Activated naive CD8-positive, alpha-beta T cell treated with anti-CD3 and anti-CD28 coated beads for 36 hours (primary cell): ENCODE measurements around the gene ZNF536. TPM values are rescaled to one million over a fixed set of nuclear protein-coding genes. Genes with fewer than 3 reads are reported as not detected.
"Not testable (repeated sequence)": the region's sequence is repeated elsewhere in the genome, so short reads cannot be mapped to it uniquely, and the experiment has no call there.

ENCODE experiments used
- DNase-seq: peaks from one replicate; pipeline ENCODE4 v3.0.0; 2021
- H3K27ac Mint-ChIP-seq: one replicate; pipeline ENCODE4 v1.8.0; 2022; ENCODE audit warnings: mild to moderate bottlenecking, moderate library complexity, mixed read lengths
- H3K27me3 Mint-ChIP-seq: one replicate; pipeline ENCODE4 v1.8.0; 2022; ENCODE audit warnings: mild to moderate bottlenecking, mixed read lengths
- H3K36me3 Mint-ChIP-seq: one replicate; pipeline ENCODE4 v1.8.0; 2021; ENCODE audit warnings: mild to moderate bottlenecking, mixed read lengths
- H3K4me1 Mint-ChIP-seq: one replicate; pipeline ENCODE4 v1.8.0; 2021; ENCODE audit warnings: mixed read lengths
- H3K4me3 Mint-ChIP-seq: one replicate; pipeline ENCODE4 v1.8.0; 2022; ENCODE audit warnings: mild to moderate bottlenecking, moderate library complexity, mixed read lengths
- H3K9me3 Mint-ChIP-seq: one replicate; pipeline ENCODE4 v1.8.0; 2022; ENCODE audit warnings: mixed read lengths
- total RNA-seq, 2 experiments: library from RNA; stranded (reverse); gene quantifications; one replicate each; pipeline ENCODE4 v1.2.3, GENCODE V29; 2021

ZNF536 gene
- total RNA-seq, 2 experiments from 2014 or later, result not detected

GRCh38 chr19:30467239-30467638 lies 95.1 kb downstream of the ZNF536 start:
- no peak overlapping the region for H3K27ac Mint-ChIP-seq
- H3K27me3 Mint-ChIP-seq, result no peaks in the 10 kb centered on the region
- no peaks in the 10 kb centered on the region for H3K4me1 Mint-ChIP-seq
- DNase-seq, result no peak
- no peaks in the 10 kb centered on the region for H3K36me3 Mint-ChIP-seq
- no peaks in the 10 kb centered on the region for H3K9me3 Mint-ChIP-seq
- H3K4me3 Mint-ChIP-seq, result no peak overlapping the region

- Mint-ChIP-seq H3K27ac (no peak overlapping the region), H3K4me1 (no peaks in the 10 kb centered on the region), H3K27me3 (no peaks in the 10 kb centered on the region), H3K36me3 (no peaks in the 10 kb centered on the region), H3K4me3 (no peak overlapping the region), H3K9me3 (no peaks in the 10 kb centered on the region)
- no peak for DNase-seq
These were observed 97.6 kb downstream of the ZNF536 start for GRCh38 chr19:30469774-30470173.

GRCh38 chr19:30471441-30471840 lies 99.3 kb downstream of the ZNF536 start:
- no peaks in the 10 kb centered on the region for H3K9me3 Mint-ChIP-seq
- H3K4me1 Mint-ChIP-seq, result no peaks in the 10 kb centered on the region
- no peak overlapping the region for H3K27ac Mint-ChIP-seq
- H3K4me3 Mint-ChIP-seq, result no peak overlapping the region
- no peaks in the 10 kb centered on the region for H3K36me3 Mint-ChIP-seq
- H3K27me3 Mint-ChIP-seq, result no peaks in the 10 kb centered on the region
- no peak for DNase-seq

GRCh38 chr19:30473334-30473867 lies 101.2 kb downstream of the ZNF536 start:
- no peak overlapping the region for H3K27ac Mint-ChIP-seq
- no peaks in the 10 kb centered on the region for H3K27me3 Mint-ChIP-seq
- H3K36me3 Mint-ChIP-seq, result no peaks in the 10 kb centered on the region
- H3K9me3 Mint-ChIP-seq, result no peaks in the 10 kb centered on the region
- DNase-seq, result no peak
- H3K4me3 Mint-ChIP-seq, result no peak overlapping the region
- H3K4me1 Mint-ChIP-seq, result no peaks in the 10 kb centered on the region

GRCh38 chr19:30476997-30477396 lies 104.8 kb downstream of the ZNF536 start:
- Mint-ChIP-seq H3K36me3 (no peaks in the 10 kb centered on the region), H3K27ac (no peak overlapping the region), H3K4me3 (no peak overlapping the region), H3K27me3 (peaks cover 10% of the 10 kb centered on the region), H3K9me3 (no peaks in the 10 kb centered on the region), H3K4me1 (no peaks in the 10 kb centered on the region)
- no peak for DNase-seq

- no peaks in the 10 kb centered on the region for H3K36me3 Mint-ChIP-seq
- H3K27me3 Mint-ChIP-seq, result peaks cover 18% of the 10 kb centered on the region
- H3K4me3 Mint-ChIP-seq, result no peak overlapping the region
- no peak overlapping the region for H3K27ac Mint-ChIP-seq
- no peak for DNase-seq
- H3K9me3 Mint-ChIP-seq, result peaks cover 2% of the 10 kb centered on the region
- no peaks in the 10 kb centered on the region for H3K4me1 Mint-ChIP-seq
These were observed 107.0 kb downstream of the ZNF536 start for GRCh38 chr19:30479231-30479630.

GRCh38 chr19:30480097-30480496 lies 107.9 kb downstream of the ZNF536 start:
- no peaks in the 10 kb centered on the region for H3K4me1 Mint-ChIP-seq
- no peak for DNase-seq
- no peak overlapping the region for H3K4me3 Mint-ChIP-seq
- H3K9me3 Mint-ChIP-seq, result peaks cover 2% of the 10 kb centered on the region
- H3K27me3 Mint-ChIP-seq, result peaks cover 25% of the 10 kb centered on the region
- H3K36me3 Mint-ChIP-seq, result no peaks in the 10 kb centered on the region
- H3K27ac Mint-ChIP-seq, result no peak overlapping the region

GRCh38 chr19:30481063-30481462 lies 108.9 kb downstream of the ZNF536 start:
- peaks cover 31% of the 10 kb centered on the region for H3K27me3 Mint-ChIP-seq
- no peaks in the 10 kb centered on the region for H3K4me1 Mint-ChIP-seq
- no peaks in the 10 kb centered on the region for H3K36me3 Mint-ChIP-seq
- H3K27ac Mint-ChIP-seq, result no peak overlapping the region
- no peak for DNase-seq
- peaks cover 2% of the 10 kb centered on the region for H3K9me3 Mint-ChIP-seq
- no peak overlapping the region for H3K4me3 Mint-ChIP-seq

GRCh38 chr19:30481823-30482222 lies 109.6 kb downstream of the ZNF536 start:
- Mint-ChIP-seq H3K4me1 (no peaks in the 10 kb centered on the region), H3K36me3 (no peaks in the 10 kb centered on the region), H3K9me3 (peaks cover 2% of the 10 kb centered on the region), H3K27me3 (peaks cover 37% of the 10 kb centered on the region), H3K4me3 (no peak overlapping the region), H3K27ac (no peak overlapping the region)
- no peak for DNase-seq

- H3K27me3 Mint-ChIP-seq, result peaks cover 44% of the 10 kb centered on the region
- H3K9me3 Mint-ChIP-seq, result peaks cover 2% of the 10 kb centered on the region
- H3K27ac Mint-ChIP-seq, result no peak overlapping the region
- no peak overlapping the region for H3K4me3 Mint-ChIP-seq
- no peaks in the 10 kb centered on the region for H3K4me1 Mint-ChIP-seq
- no peak for DNase-seq
- no peaks in the 10 kb centered on the region for H3K36me3 Mint-ChIP-seq
These were observed 110.8 kb downstream of the ZNF536 start for GRCh38 chr19:30482956-30483355.

GRCh38 chr19:30486250-30486649 lies 114.1 kb downstream of the ZNF536 start:
- peaks cover 37% of the 10 kb centered on the region for H3K27me3 Mint-ChIP-seq
- not testable (repeated sequence) for H3K4me1 Mint-ChIP-seq, H3K9me3 Mint-ChIP-seq, H3K4me3 Mint-ChIP-seq, H3K36me3 Mint-ChIP-seq, H3K27ac Mint-ChIP-seq, DNase-seq

GRCh38 chr19:30487178-30487577 lies 115.0 kb downstream of the ZNF536 start:
- Mint-ChIP-seq H3K36me3 (no peaks in the 10 kb centered on the region), H3K9me3 (peaks cover 2% of the 10 kb centered on the region), H3K4me1 (no peaks in the 10 kb centered on the region), H3K27me3 (peaks cover 43% of the 10 kb centered on the region), H3K4me3 (no peak overlapping the region), H3K27ac (no peak overlapping the region)
- DNase-seq, result no peak

- peaks cover 2% of the 10 kb centered on the region for H3K9me3 Mint-ChIP-seq
- H3K36me3 Mint-ChIP-seq, result no peaks in the 10 kb centered on the region
- H3K27ac Mint-ChIP-seq, result no peak overlapping the region
- DNase-seq, result no peak
- H3K4me1 Mint-ChIP-seq, result no peaks in the 10 kb centered on the region
- peaks cover 43% of the 10 kb centered on the region for H3K27me3 Mint-ChIP-seq
- H3K4me3 Mint-ChIP-seq, result no peak overlapping the region
These were observed 116.0 kb downstream of the ZNF536 start for GRCh38 chr19:30488191-30488590.

- H3K27ac Mint-ChIP-seq, result no peak overlapping the region
- H3K9me3 Mint-ChIP-seq, result no peaks in the 10 kb centered on the region
- H3K27me3 Mint-ChIP-seq, result peaks cover 28% of the 10 kb centered on the region
These were observed 118.6 kb downstream of the ZNF536 start for GRCh38 chr19:30490760-30491159.

GRCh38 chr19:30492586-30493270 lies 120.5 kb downstream of the ZNF536 start:
- no peak for DNase-seq
- H3K4me1 Mint-ChIP-seq, result no peaks in the 10 kb centered on the region
- no peak overlapping the region for H3K27ac Mint-ChIP-seq
- H3K27me3 Mint-ChIP-seq, result peaks cover 13% of the 10 kb centered on the region
- no peak overlapping the region for H3K4me3 Mint-ChIP-seq
- H3K36me3 Mint-ChIP-seq, result no peaks in the 10 kb centered on the region
- H3K9me3 Mint-ChIP-seq, result no peaks in the 10 kb centered on the region

More at GRCh38 chr19:30490760-30491159, 118.6 kb downstream of the ZNF536 start:
- H3K36me3 Mint-ChIP-seq, result no peaks in the 10 kb centered on the region
- DNase-seq, result no peak
- no peak overlapping the region for H3K4me3 Mint-ChIP-seq
- no peaks in the 10 kb centered on the region for H3K4me1 Mint-ChIP-seq

- H3K9me3 Mint-ChIP-seq, result no peaks in the 10 kb centered on the region
- no peak for DNase-seq
- H3K27ac Mint-ChIP-seq, result no peak overlapping the region
- H3K4me1 Mint-ChIP-seq, result no peaks in the 10 kb centered on the region
- H3K4me3 Mint-ChIP-seq, result no peak overlapping the region
- H3K36me3 Mint-ChIP-seq, result no peaks in the 10 kb centered on the region
- peaks cover 7% of the 10 kb centered on the region for H3K27me3 Mint-ChIP-seq
These were observed 124.8 kb downstream of the ZNF536 start for GRCh38 chr19:30497034-30497433.
